HCT116 (cell line): ENCODE measurements around the gene KIAA0825. TPM values are rescaled to one million over a fixed set of nuclear protein-coding genes. Genes with fewer than 3 reads are reported as not detected.

ENCODE experiments used
- ATAC-seq: fragments of 200-7000 bp; cut with Tn5 transposase; 2 replicates; pipeline ENCODE4 v1.9.1; 2020; ENCODE audit warnings: mild to moderate bottlenecking, moderate library complexity
- BruUV-seq: library from RNA; stranded (reverse); fragments of 400-500 nt; replicated peaks from 2 replicates; lab custom pipeline; 2021; lab: Mats Ljungman, UMichigan
- CTCF ChIA-PET: fragments of 300-600 bp; sonication (Branson Sonifier 250); formaldehyde crosslinking; loops from one replicate; lab custom pipeline; 2021; ENCODE audit warnings: antibody characterized with exemption; lab: Charles Lee
- POLR2A ChIA-PET: fragments of 300-600, 350-600 bp; sonication (Branson Sonifier 250); formaldehyde crosslinking; loops from one replicate; lab custom pipeline; 2021; ENCODE audit warnings: antibody characterized with exemption; lab: Charles Lee
- RAD21 ChIA-PET, 2 experiments: fragments of 300-600 bp; sonication (Branson Sonifier 250); formaldehyde crosslinking; loops; one replicate each; lab custom pipeline; 2023; ENCODE audit warnings: low total read pairs in 2 of 2; ENCODE audit not compliant: uncharacterized antibody in 2 of 2, unreplicated experiment in 2 of 2, low non-redundant PET in 1 of 2; lab: Charles Lee
- DNase-seq: peaks from one replicate; pipeline ENCODE4 v3.0.0-alpha.2; 2010; ENCODE audit warnings: low read depth, low spot score
- H2AFZ ChIP-seq: fragments of 200-600 bp; shearing (Covaris generic), sonication (generic); 2 replicates; pipeline ENCODE4 v1.6.1; 2017; ENCODE audit warnings: low read depth, mixed run types, mixed read lengths, antibody characterized with exemption, low read length; ENCODE audit not compliant: poor library complexity, severe bottlenecking
- H3K27ac ChIP-seq: 2 replicates; pipeline ENCODE4 v1.5.1; 2012; ENCODE audit warnings: low read depth, low read length
- H3K27me3 ChIP-seq: fragments of 200-600 bp; sonication (generic); 2 replicates; pipeline ENCODE4 v1.6.1; 2016; ENCODE audit warnings: mixed run types, low read length, mixed read lengths; ENCODE audit not compliant: insufficient read depth
- H3K36me3 ChIP-seq, 2 experiments: fragments of 200-500 bp in 1 of 2; fragments of 200-600 bp in 1 of 2; sonication (Bioruptor generic) in 1 of 2; sonication (generic) in 1 of 2; 2 replicates each; pipeline versions ENCODE4 v1.5.1 to v1.6.1; 2014 to 2016; ENCODE audit warnings: low read length in 2 of 2, inconsistent platforms in 1 of 2, mixed read lengths in 1 of 2, mixed run types in 1 of 2; ENCODE audit not compliant: insufficient read depth in 2 of 2, control insufficient read depth in 1 of 2
- H3K4me1 ChIP-seq, 2 experiments: fragments of 200-600 bp in 1 of 2; sonication (generic) in 1 of 2; 2 replicates each; pipeline versions ENCODE4 v1.5.1 to v1.6.1; 2012 to 2017; ENCODE audit warnings: low read length in 2 of 2, inconsistent platforms in 1 of 2, mild to moderate bottlenecking in 1 of 2, mixed read lengths in 1 of 2, mixed run types in 1 of 2, moderate library complexity in 1 of 2; ENCODE audit not compliant: insufficient read depth in 2 of 2, control insufficient read depth in 1 of 2
- H3K4me2 ChIP-seq: fragments of 200-600 bp; sonication (generic); 2 replicates; pipeline ENCODE4 v1.6.1; 2017; ENCODE audit warnings: mixed run types, low read length, mixed read lengths
- H3K4me3 ChIP-seq, 2 experiments: fragments of 200-600 bp in 1 of 2; sonication (generic) in 1 of 2; replicated peaks in 1 of 2; 2 replicates each; pipeline ENCODE4 v1.5.1; 2011 to 2016; ENCODE audit warnings: low read length in 2 of 2, control low read depth in 1 of 2, low read depth in 1 of 2, mild to moderate bottlenecking in 1 of 2, mixed read lengths in 1 of 2, mixed run types in 1 of 2
- H3K79me2 ChIP-seq: fragments of 200-600 bp; sonication (generic); 2 replicates; pipeline ENCODE4 v1.6.1; 2017; ENCODE audit warnings: mild to moderate bottlenecking, mixed run types, low read length, moderate library complexity, mixed read lengths; ENCODE audit not compliant: insufficient read depth
- H3K9ac ChIP-seq: fragments of 200-600 bp; sonication (generic); 2 replicates; pipeline ENCODE4 v1.6.1; 2016; ENCODE audit warnings: low read length, mixed read lengths
- H3K9me2 ChIP-seq: fragments of 200-600 bp; sonication (generic), shearing (Covaris generic); 2 replicates; pipeline ENCODE4 v1.6.1; 2017; ENCODE audit warnings: mixed run types, mild to moderate bottlenecking, moderate library complexity; ENCODE audit not compliant: insufficient read depth
- H3K9me3 ChIP-seq, 2 experiments: fragments of 200-500 bp in 1 of 2; fragments of 200-600 bp in 1 of 2; sonication (Bioruptor generic) in 1 of 2; sonication (generic) in 1 of 2; 2 replicates each; pipeline ENCODE4 v1.6.1; 2014 to 2017; ENCODE audit warnings: low read length in 2 of 2, mixed read lengths in 2 of 2, inconsistent platforms in 1 of 2, low read depth in 1 of 2, mild to moderate bottlenecking in 1 of 2, mixed run types in 1 of 2, moderate library complexity in 1 of 2; ENCODE audit not compliant: control insufficient read depth in 1 of 2, insufficient read depth in 1 of 2
- H4K20me1 ChIP-seq: fragments of 200-600 bp; sonication (generic), shearing (Covaris generic); 2 replicates; pipeline ENCODE4 v1.6.1; 2017; ENCODE audit warnings: mixed run types, mild to moderate bottlenecking, moderate library complexity; ENCODE audit not compliant: insufficient read depth
- CBX3 ChIP-seq: IDR thresholded peaks from 2 replicates; pipeline ENCODE4 v1.6.1; 2012; ENCODE audit warnings: low read depth
- CEBPB ChIP-seq: IDR thresholded peaks from 2 replicates; pipeline ENCODE4 v1.6.1; 2012; ENCODE audit warnings: low read depth
- ELF1 ChIP-seq: IDR thresholded peaks from 2 replicates; pipeline ENCODE4 v1.6.1; 2012; ENCODE audit warnings: low read depth, borderline replicate concordance
- EZH2phosphoT487 ChIP-seq: fragments of 200-600 bp; IDR thresholded peaks from 2 replicates; pipeline ENCODE4 v1.6.1; 2018; ENCODE audit warnings: antibody characterized with exemption, borderline replicate concordance
- MAX ChIP-seq: IDR thresholded peaks from 2 replicates; pipeline ENCODE4 v1.6.1; 2012
- POLR2AphosphoS5 ChIP-seq: IDR thresholded peaks from 2 replicates; pipeline ENCODE4 v1.6.1; 2011; ENCODE audit warnings: mild to moderate bottlenecking, low read depth, low read length, moderate library complexity
- RAD21 ChIP-seq: IDR thresholded peaks from 2 replicates; pipeline ENCODE4 v1.6.1; 2012; ENCODE audit warnings: low read depth, mild to moderate bottlenecking
- TCF7L2 ChIP-seq: IDR thresholded peaks from 2 replicates; pipeline ENCODE4 v1.7.0; 2011; ENCODE audit warnings: borderline replicate concordance, inconsistent platforms; ENCODE audit not compliant: insufficient read depth, insufficient read length; ENCODE audit errors: extremely low read depth
- ZFX ChIP-seq: fragments of 450-650 bp; IDR thresholded peaks from 2 replicates; pipeline ENCODE4 v1.6.1; 2017
- ZNF274 ChIP-seq: fragments of 200-500 bp; sonication (Bioruptor generic); IDR thresholded peaks from 2 replicates; pipeline ENCODE4 v1.6.1; 2014; ENCODE audit warnings: mild to moderate bottlenecking, low read depth, low read length, inconsistent platforms
- intact Hi-C: fragments of 100-400 bp; cut with micrococcal nuclease; formaldehyde crosslinking; loops from 2 replicates; pipeline ENCODE4 v1.10.0; 2022
- total RNA-seq: library from RNA; stranded (reverse); gene quantifications from one replicate; pipeline ENCODE4 v1.2.1, GENCODE V29; 2021; ENCODE audit not compliant: unreplicated experiment

KIAA0825 gene
- total RNA-seq, 1 experiment from 2014 or later: 1.4 TPM

DNA sequence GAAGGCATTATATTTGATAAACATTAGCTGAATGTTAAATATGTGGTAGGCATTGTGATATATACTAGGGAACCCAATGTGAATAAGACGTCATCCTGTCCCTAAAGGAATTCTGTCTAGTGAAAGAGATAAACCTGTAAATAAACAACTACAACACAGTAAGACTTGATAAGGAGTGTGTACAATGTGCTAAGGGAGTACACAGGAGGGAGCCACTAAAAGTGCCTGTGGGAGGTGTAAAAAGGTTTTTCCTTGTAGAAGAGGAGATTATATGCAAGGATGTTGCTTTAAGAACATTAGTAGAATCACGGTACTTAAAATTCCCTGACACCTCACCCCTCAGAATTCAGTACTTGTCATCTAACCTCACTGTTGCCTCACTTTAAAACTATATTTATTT, 91.7 kb downstream of the KIAA0825 start:
- DNase-seq (no peak), ATAC-seq (no peak)
- no TSS peak for BruUV-seq
- Histone ChIP-seq H3K36me3 (no peaks in the 10 kb centered on the region), H3K4me2 (no peak overlapping the region), H3K27me3 (no peaks in the 10 kb centered on the region), H3K9ac (no peak overlapping the region), H3K4me3 (no peak overlapping the region), H3K79me2 (no peaks in the 10 kb centered on the region), H3K9me2 (no peaks in the 10 kb centered on the region), H3K4me1 (no peaks in the 10 kb centered on the region), H3K27ac (no peak overlapping the region), H4K20me1 (no peaks in the 10 kb centered on the region), H3K9me3 (no peaks in the 10 kb centered on the region), H2AFZ (no peak overlapping the region)
- POLR2A ChIA-PET: no interaction called here
- TF ChIP-seq POLR2AphosphoS5: no peak
- no peak for TF ChIP-seq ZFX
- TF ChIP-seq ZNF274: no peak
- TF ChIP-seq CBX3: no peak
- no peak for TF ChIP-seq MAX
- no peak for TF ChIP-seq RAD21
- TF ChIP-seq CEBPB: no peak
- no peak for TF ChIP-seq TCF7L2
- no peak for TF ChIP-seq ELF1
- no peak for TF ChIP-seq EZH2phosphoT487
- CTCF ChIA-PET: no interaction called here
- intact Hi-C loops: loop anchor here (5.0 kb wide), 1 partner anchor 326 kb away; no protein-coding TSS in a partner anchor
- RAD21 ChIA-PET: no interaction called here
